HCT116 (cell line): ENCODE measurements around the gene PHF3.
"Not testable (repeated sequence)": the region's sequence is repeated elsewhere in the genome, so short reads cannot be mapped to it uniquely, and the experiment has no call there.

ENCODE experiments used
- CEBPB ChIP-seq: IDR thresholded peaks from 2 replicates; pipeline ENCODE4 v1.6.1; 2012; ENCODE audit warnings: low read depth
- CTCF ChIP-seq, 3 experiments: fragments of 200-600 bp in 1 of 3; sonication (generic) in 1 of 3; IDR thresholded peaks in 2 of 3; conservative IDR thresholded peaks in 1 of 3; 2 replicates each; pipeline ENCODE4 v1.5.1; 2012 to 2017; ENCODE audit warnings: low read depth in 2 of 3, low read length in 2 of 3, antibody characterized with exemption in 1 of 3, borderline replicate concordance in 1 of 3, control low read depth in 1 of 3, mild to moderate bottlenecking in 1 of 3, mixed read lengths in 1 of 3, mixed run types in 1 of 3, moderate library complexity in 1 of 3; ENCODE audit not compliant: insufficient read depth in 1 of 3
- EGR1 ChIP-seq: IDR thresholded peaks from 2 replicates; pipeline ENCODE4 v1.6.1; 2012; ENCODE audit warnings: low read depth
- POLR2A ChIP-seq: IDR thresholded peaks from 2 replicates; pipeline ENCODE4 v1.7.0; 2011; ENCODE audit warnings: borderline replicate concordance; ENCODE audit not compliant: insufficient read depth, insufficient read length; ENCODE audit errors: extremely low read depth
- POLR2AphosphoS5 ChIP-seq: IDR thresholded peaks from 2 replicates; pipeline ENCODE4 v1.6.1; 2011; ENCODE audit warnings: mild to moderate bottlenecking, low read depth, low read length, moderate library complexity
- SP1 ChIP-seq: IDR thresholded peaks from 2 replicates; pipeline ENCODE4 v1.6.1; 2012; ENCODE audit warnings: low read depth

DNA sequence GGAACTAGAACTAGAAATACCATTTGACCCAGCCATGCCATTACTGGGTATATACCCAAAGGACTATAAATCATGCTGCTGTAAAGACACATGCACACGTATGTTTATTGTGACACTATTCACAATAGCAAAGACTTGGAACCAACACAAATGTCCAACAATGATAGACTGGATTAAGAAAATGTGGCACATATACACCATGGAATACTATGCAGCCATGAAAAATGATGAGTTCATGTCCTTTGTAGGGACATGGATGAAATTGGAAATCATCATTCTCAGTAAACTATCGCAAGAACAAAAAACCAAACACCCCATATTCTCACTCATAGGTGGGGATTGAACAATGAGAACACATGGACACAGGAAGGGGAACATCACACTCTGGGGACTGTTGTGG is 102.6 kb downstream of the PHF3 start:
- not testable (repeated sequence) for TF ChIP-seq CTCF (IDR thresholded peaks at IDR 0.05 in 2 of 3, conservative IDR thresholded peaks at IDR 0.05 in 1 of 3; ENCODE audit: borderline replicate concordance in 1 of 3, insufficient read depth in 1 of 3, low read depth in 2 of 3, low read length in 2 of 3); POLR2A; CEBPB; POLR2AphosphoS5; EGR1; SP1
